HL-60 (cell line): ENCODE results near the gene ERAP2.

Source experiments
- CTCF ChIP-seq: IDR thresholded peaks from one replicate; pipeline ENCODE4 v1.5.1; 2011; ENCODE audit warnings: low read length, control low read depth, inconsistent platforms; ENCODE audit not compliant: insufficient read depth
- SPI1 ChIP-seq: IDR thresholded peaks from 2 replicates; pipeline ENCODE4 v1.6.1; 2012; ENCODE audit warnings: low read depth, mild to moderate bottlenecking, borderline replicate concordance

GRCh38 chr5:96927008-96927407, 50.7 kb downstream of the ERAP2 start:
- TF ChIP-seq CTCF: no peak
- no peak for TF ChIP-seq SPI1
